Measurements from ENCODE around the gene C1orf21.

C1orf21 gene

DNA sequence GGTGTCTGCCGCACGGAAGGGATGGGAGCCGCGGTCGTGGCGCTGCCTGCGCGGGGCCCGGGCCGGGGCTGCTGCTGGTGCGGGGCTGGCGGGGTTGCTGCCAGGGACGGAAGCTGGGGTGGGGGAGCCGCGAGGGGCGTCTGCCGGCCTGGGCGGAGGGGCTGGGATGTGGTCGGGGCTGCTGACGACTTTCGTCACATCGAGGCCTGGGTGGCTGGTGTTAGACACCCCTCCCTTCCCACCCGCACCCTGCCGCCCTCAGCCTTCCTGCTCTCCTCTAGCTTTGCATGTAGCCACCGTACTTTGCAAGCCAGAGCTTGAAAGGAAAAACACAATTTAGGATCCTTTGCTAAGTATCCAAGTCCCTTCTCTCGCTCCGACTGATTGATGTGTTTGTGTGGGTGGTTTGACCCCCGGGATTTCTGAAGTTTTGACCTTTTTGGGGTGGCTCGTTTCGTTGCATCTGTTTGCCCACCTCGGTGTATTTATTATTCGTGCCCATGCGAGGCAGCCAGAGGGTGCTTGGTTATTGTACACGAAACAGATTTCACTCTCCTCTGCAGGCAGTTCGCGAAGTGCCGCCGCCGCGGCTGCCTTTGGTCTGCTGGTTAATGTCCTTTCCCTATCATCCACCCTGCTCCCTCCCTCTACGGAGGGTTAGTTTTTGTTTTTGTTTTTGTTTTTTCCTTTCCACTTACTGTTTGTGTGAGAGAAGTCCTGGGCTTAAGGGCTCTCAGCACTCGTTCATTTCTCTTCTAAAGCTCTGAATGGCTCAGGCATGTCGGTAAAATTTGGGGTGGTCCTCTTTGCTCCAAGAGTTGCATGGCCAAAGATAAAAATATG, 868 bp downstream of the C1orf21 start:
- DNase-seq (ENCODE audit: low spot score) = no peak

DNA sequence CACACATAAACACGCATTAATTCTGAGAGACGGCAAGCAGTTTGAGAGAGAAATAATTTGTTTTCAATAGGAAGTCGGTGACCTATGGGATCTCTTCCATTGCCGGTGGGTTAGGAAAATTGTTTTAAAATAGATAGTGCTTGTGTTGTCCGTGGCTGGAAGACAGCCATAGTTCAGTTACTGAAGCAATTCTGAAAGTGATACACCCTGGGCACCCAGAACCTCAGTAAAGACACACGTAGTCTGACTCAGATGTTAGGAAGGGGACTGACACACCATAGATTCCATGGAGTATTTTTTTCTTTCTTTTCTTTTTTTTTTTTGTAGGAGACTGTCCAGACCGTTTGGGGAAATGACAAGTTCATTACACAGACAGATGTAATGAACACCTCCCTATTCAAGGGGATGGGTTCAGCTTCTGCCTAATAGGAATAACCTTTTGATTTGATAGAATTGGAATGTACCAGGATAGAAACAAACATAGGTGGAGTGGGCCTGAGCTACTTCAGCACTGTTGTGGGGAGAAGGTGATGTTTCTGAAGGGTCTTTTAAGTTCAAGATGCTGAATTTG, 1.6 kb downstream of the C1orf21 start:
- no peak for DNase-seq (ENCODE audit: low spot score)

DNA sequence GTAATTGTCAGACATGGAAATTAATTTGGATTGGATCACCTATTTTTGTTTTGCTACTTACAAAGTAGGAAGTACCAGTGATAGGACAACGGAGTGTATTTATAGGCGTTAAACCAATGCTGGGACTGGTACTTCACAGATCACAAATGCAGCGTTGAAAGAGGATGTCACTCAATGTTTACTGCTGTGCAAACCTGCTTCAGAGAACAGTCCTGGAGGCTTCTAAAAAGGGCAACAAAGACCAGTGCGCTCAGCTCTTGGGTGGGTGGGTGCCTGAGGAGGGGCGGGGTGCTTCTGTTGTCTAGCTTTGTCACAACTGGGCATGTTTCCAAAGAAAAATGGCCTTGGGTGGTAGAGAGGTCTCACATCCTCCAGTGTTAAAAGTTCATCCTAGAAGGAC, 2.1 kb downstream of the C1orf21 start:
- DNase-seq (ENCODE audit: low spot score) = no peak

DNA sequence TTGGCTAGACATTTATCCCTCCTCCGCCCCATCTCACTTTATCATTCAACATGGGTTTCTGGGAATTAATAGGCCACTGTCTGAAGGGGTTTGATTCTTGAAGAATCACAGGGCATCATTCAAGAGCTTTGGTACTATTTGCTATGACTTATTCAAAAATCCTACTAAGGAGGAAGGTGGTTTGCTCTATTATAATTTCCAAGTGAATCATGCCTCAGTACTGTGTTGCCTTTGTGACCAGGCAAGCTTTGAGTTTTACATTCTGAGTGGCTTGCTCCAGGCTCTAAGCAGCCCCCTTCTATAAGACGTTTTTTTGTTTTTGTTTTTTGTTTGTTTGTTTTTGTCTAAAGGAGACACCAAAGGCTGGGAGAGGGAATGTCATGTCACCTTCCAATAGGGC, 2.6 kb downstream of the C1orf21 start:
- DNase-seq (ENCODE audit: low spot score) = no peak

DNA sequence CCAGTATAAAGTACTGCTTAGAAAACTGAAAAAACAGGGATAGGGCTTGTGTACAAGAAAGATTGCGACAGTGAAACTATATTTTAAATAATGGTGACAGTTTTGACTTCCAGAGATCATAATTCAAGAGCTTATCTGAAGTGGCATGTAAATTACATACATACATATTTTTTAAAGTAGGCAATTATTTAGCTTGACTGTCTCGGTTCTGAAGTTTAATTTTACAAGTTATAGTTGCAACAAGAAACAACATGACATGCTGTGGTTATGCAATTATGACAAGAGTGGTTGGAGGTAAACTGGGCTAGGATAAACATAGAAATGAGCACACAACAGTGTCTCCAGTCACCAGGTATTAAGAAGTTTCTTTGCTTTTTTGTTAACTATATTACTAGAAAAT, 4.1 kb downstream of the C1orf21 start:
- DNase-seq (ENCODE audit: low spot score) = no peak

DNA sequence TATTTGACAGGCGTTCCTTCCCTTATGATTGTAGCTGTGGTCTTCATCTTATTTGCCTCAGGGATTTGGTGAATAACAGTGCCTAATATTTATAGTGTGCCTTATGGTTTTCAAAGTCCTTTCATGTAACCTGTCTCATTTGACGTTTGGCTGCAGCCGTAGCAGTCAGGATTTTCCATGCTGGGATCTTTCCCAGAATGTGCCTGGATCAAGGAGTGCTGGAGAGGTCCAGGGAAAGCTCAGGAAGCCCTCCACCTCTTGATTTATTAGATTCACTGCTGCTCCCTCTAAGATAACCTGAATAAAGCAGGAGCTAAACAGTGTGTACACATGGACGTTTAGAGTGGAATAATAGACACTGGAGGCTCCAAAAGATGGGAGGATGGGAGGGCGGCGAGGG, 5.2 kb downstream of the C1orf21 start:
- DNase-seq (ENCODE audit: low spot score) = no peak

DNA sequence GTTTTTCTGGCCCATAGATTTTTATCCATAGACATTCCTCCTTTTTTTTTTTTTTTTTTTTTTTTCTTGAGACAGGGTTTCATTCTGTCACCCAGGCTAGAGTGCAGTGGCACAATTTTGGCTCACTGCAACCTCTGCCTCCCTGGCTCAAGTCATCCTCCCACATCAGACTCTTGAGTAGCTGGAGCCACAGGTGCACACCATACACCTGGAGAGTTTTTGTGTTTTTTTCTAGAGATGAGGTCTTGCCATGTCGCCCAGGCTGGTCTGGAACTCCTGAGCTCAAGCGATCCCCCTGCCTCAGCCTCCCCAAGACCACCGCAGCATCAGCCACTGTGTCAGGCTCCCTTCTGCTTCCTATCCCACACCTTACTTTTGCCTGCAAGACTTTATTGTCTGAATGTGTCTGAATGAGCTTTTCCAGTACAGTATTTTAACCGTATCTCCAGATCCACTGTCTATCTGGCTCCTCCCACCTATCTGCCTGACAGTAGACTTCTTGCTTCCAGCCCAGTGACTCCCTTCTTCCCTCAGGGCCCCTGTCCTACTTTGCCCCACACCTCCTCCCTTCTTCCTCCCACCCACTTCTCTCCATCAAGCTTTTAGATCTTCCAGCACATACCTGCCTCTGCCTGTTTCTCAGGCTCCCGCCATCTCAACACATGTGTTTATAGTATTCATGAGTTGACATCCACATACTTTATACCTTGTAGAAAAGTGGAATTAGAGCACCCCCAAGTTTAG, 6.1 kb downstream of the C1orf21 start:
- no peak for DNase-seq (ENCODE audit: low spot score)

DNA sequence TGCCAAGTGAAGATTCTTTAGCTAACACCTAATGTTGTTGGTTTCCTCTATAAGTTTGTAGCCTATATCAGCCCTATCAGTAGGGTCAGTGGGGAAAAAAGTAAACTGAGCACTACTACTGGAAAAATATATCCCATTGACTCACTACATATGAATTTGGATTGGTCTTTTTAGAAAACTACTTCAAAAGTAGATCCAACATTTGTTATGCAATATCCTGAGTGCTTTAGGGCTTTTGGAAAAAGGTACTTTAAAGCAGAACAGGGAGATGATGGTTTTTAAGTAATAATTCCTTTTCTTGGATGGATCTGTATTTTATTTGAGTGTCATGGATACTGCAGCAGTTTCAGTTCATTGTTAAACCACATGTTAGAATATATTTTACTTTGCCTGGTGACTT, 7.1 kb downstream of the C1orf21 start:
- DNase-seq (ENCODE audit: low spot score) = no peak

DNA sequence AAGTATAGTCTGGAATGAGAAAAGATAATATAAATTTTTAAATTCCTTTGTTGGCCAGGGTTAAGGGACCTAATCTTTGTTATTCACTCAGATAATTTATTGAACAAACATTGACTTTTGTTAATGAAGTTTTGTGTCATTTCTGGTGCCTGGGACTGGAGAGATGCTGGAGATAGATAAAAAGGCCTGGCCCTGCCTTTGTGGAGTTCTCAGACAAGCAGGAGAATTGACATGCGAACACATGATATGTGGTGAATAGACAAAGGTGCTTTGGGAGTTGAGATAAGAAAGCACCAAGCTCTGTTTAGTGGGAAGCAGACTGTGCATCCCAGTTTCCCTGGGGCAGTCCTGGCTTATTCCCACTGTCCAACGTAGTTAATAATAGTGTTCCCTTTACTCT, 8.5 kb downstream of the C1orf21 start:
- no peak for DNase-seq (ENCODE audit: low spot score)

DNA sequence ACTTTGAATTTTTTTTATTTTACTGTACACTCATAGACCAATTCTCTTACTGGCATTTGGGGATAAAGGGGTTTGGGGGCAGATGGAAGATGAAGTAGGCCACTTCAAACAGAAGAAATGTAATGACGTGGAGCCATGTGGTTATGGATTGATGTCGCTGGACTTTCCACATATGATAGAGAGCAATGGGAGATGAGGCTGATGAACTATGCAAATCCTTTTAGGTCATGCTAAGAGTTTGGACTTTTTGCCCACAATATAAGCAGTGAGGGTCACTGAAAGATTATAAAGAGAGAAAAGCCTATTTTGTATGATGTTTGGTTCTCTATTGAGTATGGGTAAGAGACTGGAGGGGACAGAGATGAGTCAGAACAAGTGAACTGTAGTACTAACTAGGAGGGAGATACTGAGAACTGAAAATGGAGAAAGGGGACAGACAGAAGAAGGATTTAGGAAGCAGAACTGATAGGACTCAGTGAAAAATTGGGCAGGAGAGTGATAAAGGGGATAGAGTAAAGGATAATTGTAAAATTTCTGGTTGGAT, 9.2 kb downstream of the C1orf21 start:
- DNase-seq (ENCODE audit: low spot score) = no peak

DNA sequence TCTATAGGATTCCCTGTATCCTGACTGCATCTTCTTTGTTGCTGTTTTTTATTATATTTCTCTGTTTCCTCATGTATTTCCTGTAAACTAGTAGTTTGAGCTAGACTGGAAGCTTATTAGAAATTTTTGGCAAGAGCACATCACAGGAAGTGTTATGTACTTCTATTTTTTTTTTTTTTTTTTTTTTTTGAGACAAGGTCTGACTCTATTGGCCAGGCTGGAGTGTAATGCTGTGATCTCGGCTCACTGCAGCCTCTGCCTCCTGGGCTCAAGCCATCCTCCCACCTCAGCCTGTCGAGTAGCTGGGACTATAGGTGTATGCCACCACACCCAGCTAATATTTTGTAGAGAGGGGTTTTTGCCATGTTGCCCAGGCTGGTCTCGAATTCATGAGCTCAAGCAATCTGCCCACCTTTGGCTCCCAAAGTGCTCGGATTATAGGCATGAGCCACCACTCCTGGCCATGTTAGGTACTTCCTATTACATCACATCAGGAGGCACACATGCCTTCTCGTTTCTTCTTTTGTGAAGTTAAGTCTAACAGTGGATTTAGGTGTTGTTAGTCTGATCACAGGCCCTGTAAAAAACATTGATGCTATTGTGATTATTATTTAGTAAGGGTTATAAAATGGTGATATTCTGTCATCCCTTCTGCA, 12.5 kb downstream of the C1orf21 start:
- DNase-seq (ENCODE audit: low spot score) = no peak

DNA sequence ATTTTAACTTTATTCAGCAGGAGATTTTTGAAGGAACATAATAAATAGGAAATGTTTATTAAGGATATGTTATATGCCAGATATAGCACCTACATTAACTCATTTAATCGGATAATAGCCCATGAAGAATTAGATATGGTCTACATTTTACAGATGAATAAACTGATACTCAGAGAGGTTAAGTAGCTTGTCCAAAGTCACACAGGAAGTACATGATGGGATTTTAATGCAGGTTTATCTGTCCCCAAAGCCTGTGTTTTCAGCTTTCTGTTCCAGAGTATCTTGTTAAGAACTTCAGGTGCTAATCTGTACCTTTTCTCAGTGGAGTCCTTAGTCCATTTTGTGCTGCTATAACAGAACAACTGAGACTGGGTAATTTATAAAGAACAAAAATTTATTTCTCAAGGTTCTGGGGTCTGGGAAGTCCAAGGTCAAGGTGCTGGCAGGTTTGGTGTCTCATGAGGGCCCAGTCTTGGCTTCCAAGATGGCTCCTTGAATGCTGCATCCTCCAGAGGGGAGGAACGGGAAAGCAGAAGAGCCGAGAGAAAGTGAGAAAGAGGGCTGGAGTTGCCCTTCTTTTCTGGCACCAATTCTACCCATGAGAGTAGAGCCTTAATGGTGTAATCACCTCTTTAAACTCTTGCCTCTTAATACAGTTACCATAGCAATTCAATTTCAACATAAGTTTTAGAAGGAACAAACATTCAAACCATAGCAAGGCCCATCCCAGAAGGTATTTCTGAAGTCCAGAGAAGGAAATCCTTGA, 17.3 kb downstream of the C1orf21 start:
- no peak for DNase-seq (ENCODE audit: low spot score)

DNA sequence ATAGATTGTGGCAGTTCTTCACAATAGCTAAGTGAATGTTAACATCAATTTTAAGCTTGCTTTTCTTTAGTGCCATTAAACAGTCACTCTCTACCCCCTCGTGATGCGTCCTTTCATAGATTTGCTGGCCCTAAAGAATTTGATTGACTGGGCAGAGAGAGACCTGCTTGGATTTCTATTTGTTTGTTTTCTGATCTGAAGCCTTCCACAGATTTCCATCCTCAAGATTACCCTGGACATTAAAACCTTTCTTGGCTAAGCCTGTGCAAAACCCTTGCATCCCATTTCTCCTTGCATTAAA, 17.8 kb downstream of the C1orf21 start:
- no peak for DNase-seq (ENCODE audit: low spot score)

DNA sequence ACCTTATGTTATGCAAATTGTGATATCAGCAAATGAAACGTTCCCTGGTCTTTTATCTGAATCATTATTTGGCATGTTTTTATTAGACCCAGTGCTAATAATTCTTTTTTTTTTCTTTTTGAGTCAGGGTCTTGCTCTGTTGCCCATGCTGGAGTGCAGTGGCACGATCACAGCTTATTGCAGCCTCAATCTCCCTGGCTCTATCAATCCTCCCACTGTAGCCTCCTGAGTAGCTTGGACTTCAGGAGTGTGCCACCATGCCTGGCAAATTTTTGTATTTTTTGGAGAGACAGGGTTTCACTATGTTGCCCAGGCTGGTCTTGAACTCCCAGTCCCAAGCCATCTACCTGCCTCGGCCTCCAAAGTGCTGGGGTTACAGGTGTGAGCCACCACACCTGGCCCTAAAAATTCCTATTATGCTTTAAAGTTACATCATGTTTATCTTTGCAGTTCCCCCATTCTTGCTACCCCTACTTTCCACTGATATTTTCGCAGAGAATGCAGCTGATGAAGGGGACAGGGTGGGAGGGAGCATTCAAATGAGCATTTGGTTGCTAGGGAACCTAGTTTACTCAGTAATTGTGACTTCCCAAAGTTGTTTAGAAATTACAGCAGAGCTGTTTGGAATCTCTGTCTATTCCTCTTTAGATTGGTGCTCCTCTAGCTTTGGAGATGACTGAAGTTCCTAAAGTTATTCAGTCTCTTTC, 18.4 kb downstream of the C1orf21 start:
- DNase-seq (ENCODE audit: low spot score) = no peak

DNA sequence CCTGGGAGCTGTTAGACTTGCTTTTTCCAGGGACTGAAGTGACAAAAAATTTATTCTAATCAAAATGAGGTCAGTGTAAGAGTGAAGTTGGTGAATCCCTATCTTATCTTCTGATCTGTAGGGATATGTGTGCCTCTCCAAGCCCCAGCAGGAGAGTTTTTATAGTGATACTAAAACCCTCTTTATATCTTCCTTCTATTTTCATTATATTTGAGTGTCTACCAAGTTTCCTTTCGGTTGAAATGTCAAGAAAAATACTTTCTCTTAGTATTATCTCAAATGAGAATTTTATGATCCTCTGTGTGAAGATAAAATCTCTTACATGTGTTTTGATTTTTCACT, 18.9 kb downstream of the C1orf21 start:
- no peak for DNase-seq (ENCODE audit: low spot score)

DNA sequence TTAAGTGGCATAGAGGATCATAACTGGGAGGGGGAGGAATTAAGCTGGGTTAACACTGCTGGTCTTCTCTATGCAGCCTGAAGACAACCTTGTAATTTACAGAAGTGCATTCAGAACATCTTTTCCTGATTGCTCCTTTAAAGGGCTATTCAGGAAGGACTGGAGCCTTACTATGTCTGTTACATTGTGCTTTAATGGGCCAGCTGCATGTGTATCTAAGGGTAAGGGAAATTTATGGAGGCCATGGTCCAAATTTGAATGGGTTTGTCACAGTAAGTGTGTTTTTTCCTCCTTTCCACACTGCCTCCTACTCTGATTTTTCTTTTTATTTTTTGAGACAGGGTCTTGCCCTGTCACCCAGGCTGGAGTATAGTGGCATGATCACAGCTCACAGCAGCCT, 19.6 kb downstream of the C1orf21 start:
- no peak for DNase-seq (ENCODE audit: low spot score)

DNA sequence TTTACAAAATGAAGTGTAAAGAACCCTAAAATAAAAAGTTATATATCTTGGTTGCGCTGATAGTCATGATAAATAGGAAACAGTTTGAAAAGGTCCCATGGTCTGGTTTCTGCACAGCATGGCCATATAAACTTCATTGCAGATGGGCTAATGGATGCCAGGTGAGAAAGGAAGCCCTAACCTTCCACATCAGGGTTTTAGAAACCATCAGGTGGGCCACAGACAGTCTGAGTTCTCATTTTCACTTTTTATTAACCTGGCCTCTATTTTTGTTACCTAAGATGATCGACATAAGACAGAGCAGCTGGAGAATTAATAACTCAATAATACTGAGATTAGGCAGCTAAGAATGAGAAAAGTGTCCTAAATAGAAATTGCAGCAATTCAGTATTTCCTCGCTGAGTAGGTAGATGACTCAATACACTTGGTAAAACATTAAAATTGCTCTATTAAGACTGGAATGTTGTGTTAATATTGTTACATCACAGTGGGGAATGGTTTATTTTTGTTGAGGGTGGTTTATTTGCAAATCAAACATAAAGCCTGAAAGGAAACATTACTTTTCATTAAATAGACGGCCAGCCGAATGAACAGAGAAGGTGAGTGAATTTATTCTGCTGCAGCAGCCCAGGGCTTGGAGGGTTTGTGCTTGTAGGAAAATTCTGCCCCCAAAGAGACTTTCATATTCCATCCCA, 21.1 kb downstream of the C1orf21 start:
- no peak for DNase-seq (ENCODE audit: low spot score)

DNA sequence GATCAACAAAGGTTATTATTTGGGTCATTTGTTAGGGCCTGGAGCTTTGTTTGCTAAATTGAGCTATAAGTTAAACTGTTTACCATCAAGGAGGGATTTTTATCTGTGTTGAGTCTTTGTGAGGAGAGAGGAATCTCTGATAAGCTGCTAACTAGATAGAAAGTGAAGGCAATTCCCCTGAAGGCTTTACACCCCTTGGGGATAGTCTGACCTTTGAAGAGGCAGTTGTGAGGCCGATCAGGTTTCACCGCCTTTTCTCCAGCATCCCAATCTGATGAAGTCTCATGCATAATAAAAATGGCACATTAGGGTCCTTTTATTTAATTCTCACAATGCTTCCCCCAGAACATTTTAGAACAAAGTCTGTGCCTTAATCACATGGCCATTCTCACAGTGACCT, 21.8 kb downstream of the C1orf21 start:
- no peak for DNase-seq (ENCODE audit: low spot score)

DNA sequence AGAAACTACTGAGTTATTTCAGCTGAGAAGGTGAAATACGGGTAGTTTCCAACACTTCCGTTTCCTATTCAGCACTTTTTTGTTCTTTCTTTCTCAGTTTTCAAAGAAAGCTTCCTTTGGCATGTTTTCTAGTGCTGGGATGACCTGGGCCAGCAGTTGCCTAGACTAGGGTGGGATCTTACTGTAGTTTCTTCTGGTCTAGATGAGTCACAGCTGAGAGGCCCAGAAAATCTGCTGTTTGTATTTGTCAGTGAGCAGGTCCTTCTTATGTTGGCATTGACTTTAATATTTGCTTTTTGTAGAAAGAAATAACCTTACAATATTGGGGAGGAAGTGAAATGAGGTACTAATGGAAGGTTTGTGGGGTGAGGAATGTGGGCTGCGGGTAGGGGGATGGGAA, 22.2 kb downstream of the C1orf21 start:
- DNase-seq (ENCODE audit: low spot score) = no peak

DNA sequence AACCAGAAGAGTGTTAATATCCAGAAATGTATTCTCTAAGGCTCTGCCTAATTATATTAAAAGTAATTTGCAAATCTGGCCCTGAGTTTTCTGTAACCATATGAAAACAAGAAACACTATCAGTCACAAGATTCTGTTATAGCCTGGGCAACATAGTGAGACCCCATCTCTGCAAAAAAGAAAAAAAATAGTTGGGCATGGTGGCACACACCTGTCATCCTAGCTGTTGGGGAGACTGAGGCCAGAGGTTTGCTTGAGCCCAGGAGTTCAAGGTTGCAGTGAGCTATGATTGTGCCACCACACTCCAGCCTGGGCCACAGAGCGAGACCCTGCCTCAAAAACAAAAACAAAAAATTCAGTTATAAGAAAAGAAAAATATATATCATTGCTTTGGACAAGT, 25.6 kb downstream of the C1orf21 start:
- no peak for DNase-seq (ENCODE audit: low spot score)

DNA sequence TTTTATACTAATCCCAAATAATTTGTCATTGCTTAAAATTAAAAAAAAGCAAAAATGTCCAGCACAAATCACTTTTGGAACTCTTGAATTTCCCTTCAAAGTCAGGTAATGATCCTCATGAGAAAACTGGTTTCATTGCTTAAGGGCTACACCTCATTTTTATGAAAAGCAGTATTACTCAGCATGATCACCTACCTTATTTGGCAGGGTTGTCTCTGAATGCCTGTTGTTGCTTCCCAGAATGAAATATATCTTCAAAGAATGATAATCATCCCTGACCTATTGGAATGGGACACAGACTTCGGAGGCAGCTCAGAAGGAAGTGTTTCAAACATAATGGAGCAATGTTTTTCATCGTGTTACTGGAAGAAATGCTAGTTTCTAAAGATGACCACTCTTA, 29.7 kb downstream of the C1orf21 start:
- DNase-seq (ENCODE audit: low spot score) = no peak

Data from hematopoietic multipotent progenitor cell treated with erythropoietin and hydrocortisone succinate and interleukin-3 and kit ligand, for 15 days (in vitro differentiated cells).